HG02885 (cell line): ENCODE measurements around the gene BORCS8.
"Not testable (repeated sequence)": the region's sequence is repeated elsewhere in the genome, so short reads cannot be mapped to it uniquely, and the experiment has no call there.

ENCODE experiments used
- ATAC-seq: cut with Tn5 transposase; IDR thresholded peaks from one replicate; pipeline ENCODE4 v1.9.1; 2021; ENCODE audit warnings: mild to moderate bottlenecking; ENCODE audit not compliant: unreplicated experiment, poor library complexity

The BORCS8 gene

GRCh38 chr19:19192078-19192882 is at the start of gene BORCS8, which contains the start of gene RFXANK:
Gene BORCS8, minus strand, starts transcription at chr19:19192152. Its CDS starts 35 bp downstream, at chr19:19192117.
Gene RFXANK, plus strand, starts transcription at chr19:19192258. Its CDS starts 1,689 bp downstream, at chr19:19193947.
- peak; percentile 85 for ATAC-seq

- no peak for ATAC-seq
Measured at GRCh38 chr19:19240476-19240875, 48.5 kb upstream of the BORCS8 start.

- no peak for ATAC-seq
Measured at GRCh38 chr19:19239675-19240074, 47.7 kb upstream of the BORCS8 start.

GRCh38 chr19:19238126-19238894 is 46.4 kb upstream of the BORCS8 start:
- ATAC-seq, result no peak

- no peak for ATAC-seq
Measured at GRCh38 chr19:19236173-19236572, 44.2 kb upstream of the BORCS8 start.

GRCh38 chr19:19234220-19234816 is 42.4 kb upstream of the BORCS8 start:
- no peak for ATAC-seq

GRCh38 chr19:19232261-19232721 is 40.3 kb upstream of the BORCS8 start:
- ATAC-seq, result no peak

GRCh38 chr19:19230999-19231398 is 39.0 kb upstream of the BORCS8 start:
- no peak for ATAC-seq

- ATAC-seq, result no peak
Measured at GRCh38 chr19:19229701-19230100, 37.7 kb upstream of the BORCS8 start.

GRCh38 chr19:19227217-19227616 is 35.3 kb upstream of the BORCS8 start:
- no peak for ATAC-seq

GRCh38 chr19:19226663-19227062 is 34.7 kb upstream of the BORCS8 start:
- no peak for ATAC-seq

- no peak for ATAC-seq
Measured at GRCh38 chr19:19226204-19226603, 34.3 kb upstream of the BORCS8 start.

- peak; percentile 63 for ATAC-seq
Measured at GRCh38 chr19:19224852-19225494, 33.0 kb upstream of the BORCS8 start.

GRCh38 chr19:19224150-19224851 is 32.3 kb upstream of the BORCS8 start:
- ATAC-seq, result no peak

- no peak for ATAC-seq
Measured at GRCh38 chr19:19223636-19224035, 31.7 kb upstream of the BORCS8 start.

GRCh38 chr19:19223060-19223459 is 31.1 kb upstream of the BORCS8 start:
- ATAC-seq, result no peak

GRCh38 chr19:19221000-19221399 is 29.0 kb upstream of the BORCS8 start:
- not testable (repeated sequence) for ATAC-seq

- ATAC-seq, result no peak
Measured at GRCh38 chr19:19218911-19219310, 27.0 kb upstream of the BORCS8 start.

GRCh38 chr19:19217099-19217498 is 25.1 kb upstream of the BORCS8 start:
- no peak for ATAC-seq

GRCh38 chr19:19215792-19216191 is 23.8 kb upstream of the BORCS8 start:
- no peak for ATAC-seq
